ENCODE measurements around the gene CTSF.

CTSF gene

DNA sequence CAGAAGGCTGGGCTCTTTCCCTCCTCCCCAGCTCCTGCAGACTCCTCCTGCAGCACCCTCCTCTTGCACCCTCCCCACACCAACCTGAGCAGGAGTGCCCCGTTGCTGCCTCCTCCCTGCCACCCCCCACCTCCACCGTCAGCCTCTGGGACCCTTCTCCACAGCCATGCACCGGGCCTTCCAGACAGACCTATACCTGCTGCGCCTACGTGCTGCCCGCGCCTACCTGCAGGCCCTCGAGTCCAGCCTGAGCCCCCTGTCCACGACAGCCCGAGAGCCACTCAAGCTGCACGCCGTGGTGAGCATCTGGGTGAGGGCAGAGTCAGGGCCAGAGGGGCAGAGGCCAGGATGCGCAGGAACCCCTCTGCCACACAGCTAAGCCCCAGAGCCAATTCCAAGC is 38.8 kb downstream of the CTSF start:
- no peak for DNase-seq

DNA sequence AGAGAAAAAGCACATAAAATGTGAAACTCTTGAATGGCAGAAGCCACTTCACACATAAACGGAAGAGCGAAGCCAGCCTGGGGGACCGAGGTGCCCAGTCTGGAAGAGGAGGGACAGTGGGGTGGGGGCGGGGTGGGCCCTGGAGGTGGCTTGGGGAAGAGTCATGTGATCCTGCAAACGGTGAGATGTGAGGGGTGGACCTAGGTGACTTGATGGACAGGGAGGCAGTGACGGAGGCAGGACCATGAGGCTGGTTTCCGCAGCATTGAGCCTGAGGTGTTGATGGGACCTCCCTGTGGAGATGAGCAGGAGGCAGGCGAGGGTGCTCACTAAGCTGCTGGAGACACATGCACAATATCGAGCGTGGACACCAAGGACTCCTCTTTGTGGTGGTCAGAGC is 39.3 kb downstream of the CTSF start:
- no peak for DNase-seq

- DNase-seq, result no peak
Measured at GRCh38 chr11:66524304-66525040, 43.9 kb downstream of the CTSF start.

DNA sequence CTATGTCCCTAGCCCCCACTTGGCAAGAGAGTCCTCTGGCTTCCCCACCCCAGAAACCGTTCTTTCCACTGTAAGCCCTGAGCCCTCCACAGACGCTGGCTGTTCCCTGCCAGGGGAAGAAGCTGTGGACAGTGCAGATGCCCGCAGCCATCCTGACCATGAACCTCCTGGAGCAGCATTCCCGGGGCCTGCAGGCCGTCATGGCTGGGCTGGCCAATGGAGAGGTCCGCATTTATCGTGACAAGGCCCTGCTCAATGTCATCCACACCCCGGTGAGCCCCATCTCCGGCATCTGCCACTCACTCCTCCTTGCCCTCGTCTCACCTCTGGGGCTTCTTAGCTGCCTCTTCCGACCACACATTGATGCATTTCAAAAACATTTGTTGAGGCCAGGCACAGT is 44.8 kb downstream of the CTSF start:
- DNase-seq, result no peak

Data from activated effector memory CD4-positive, alpha-beta T cell treated with Interleukin-2 at 50 U/mL for 16 hours (primary cell).